MM.1S (cell line): ENCODE results near the gene SPESP1.

ENCODE experiments used
- DNase-seq: peaks from one replicate; pipeline ENCODE4 v3.0.0-alpha.2; 2015
- H2AFZ ChIP-seq: fragments of 300-600 bp; sonication (generic); 2 replicates; pipeline ENCODE4 v1.6.0; 2016; ENCODE audit warnings: antibody characterized with exemption, low read length
- H3F3A ChIP-seq: fragments of 300-600 bp; sonication (generic); 2 replicates; pipeline ENCODE4 v1.6.1; 2016; ENCODE audit warnings: mild to moderate bottlenecking, antibody characterized with exemption, low read length, moderate library complexity, mixed read lengths; ENCODE audit not compliant: insufficient read depth
- H3K27ac ChIP-seq: fragments of 300-600 bp; sonication (generic); 2 replicates; pipeline ENCODE4 v1.5.1; 2016; ENCODE audit warnings: mild to moderate bottlenecking, low read length
- H3K27me3 ChIP-seq: fragments of 300-600 bp; sonication (generic); replicated peaks from 2 replicates; pipeline ENCODE4 v1.6.0; 2016; ENCODE audit warnings: low read length; ENCODE audit not compliant: insufficient read depth
- H3K36me3 ChIP-seq: fragments of 300-600 bp; sonication (generic); replicated peaks from 2 replicates; pipeline ENCODE4 v1.6.1; 2016; ENCODE audit warnings: mild to moderate bottlenecking, low read length, mixed read lengths; ENCODE audit not compliant: insufficient read depth
- H3K4me1 ChIP-seq: fragments of 300-600 bp; sonication (generic); 2 replicates; pipeline ENCODE4 v1.6.1; 2016; ENCODE audit warnings: low read length, mixed read lengths
- H3K4me2 ChIP-seq: fragments of 300-600 bp; sonication (generic); 2 replicates; pipeline ENCODE4 v1.6.0; 2016; ENCODE audit warnings: low read depth, low read length
- H3K4me3 ChIP-seq: fragments of 300-600 bp; sonication (generic); 2 replicates; pipeline ENCODE4 v1.5.1; 2016; ENCODE audit warnings: low read length, mixed read lengths
- H3K79me2 ChIP-seq: fragments of 300-600 bp; sonication (generic); 2 replicates; pipeline ENCODE4 v1.6.1; 2016; ENCODE audit warnings: mixed run types, low read length, mixed read lengths
- H3K9ac ChIP-seq: fragments of 300-600 bp; sonication (generic); 2 replicates; pipeline ENCODE4 v1.6.1; 2016; ENCODE audit warnings: low read length, mixed read lengths
- H3K9me2 ChIP-seq: fragments of 300-600 bp; sonication (generic); replicated peaks from 2 replicates; pipeline ENCODE4 v1.6.1; 2016; ENCODE audit warnings: mild to moderate bottlenecking, low read length, mixed read lengths; ENCODE audit not compliant: insufficient read depth
- H3K9me3 ChIP-seq: fragments of 300-600 bp; sonication (generic); replicated peaks from 2 replicates; pipeline ENCODE4 v1.6.1; 2016; ENCODE audit warnings: mild to moderate bottlenecking, low read length, mixed read lengths; ENCODE audit not compliant: insufficient read depth
- H4K20me1 ChIP-seq: fragments of 300-600 bp; sonication (generic); 2 replicates; pipeline ENCODE4 v1.6.1; 2016; ENCODE audit warnings: mild to moderate bottlenecking, low read length, moderate library complexity, mixed read lengths; ENCODE audit not compliant: insufficient read depth
- CTCF ChIP-seq: fragments of 300-600 bp; sonication (generic); IDR thresholded peaks from 2 replicates; pipeline ENCODE4 v1.5.1; 2016; ENCODE audit warnings: antibody characterized with exemption, low read length, mixed read lengths
- EZH2 ChIP-seq: fragments of 300-600 bp; sonication (generic); optimal IDR thresholded peaks from 2 replicates; pipeline ENCODE3; 2017; ENCODE audit warnings: low read depth, mild to moderate bottlenecking, antibody characterized with exemption, low read length, mixed read lengths
- EZH2phosphoT487 ChIP-seq: fragments of 300-600 bp; sonication (generic); IDR thresholded peaks from 2 replicates; pipeline ENCODE4 v1.6.1; 2018; ENCODE audit warnings: antibody characterized with exemption, low read length

The SPESP1 gene

DNA sequence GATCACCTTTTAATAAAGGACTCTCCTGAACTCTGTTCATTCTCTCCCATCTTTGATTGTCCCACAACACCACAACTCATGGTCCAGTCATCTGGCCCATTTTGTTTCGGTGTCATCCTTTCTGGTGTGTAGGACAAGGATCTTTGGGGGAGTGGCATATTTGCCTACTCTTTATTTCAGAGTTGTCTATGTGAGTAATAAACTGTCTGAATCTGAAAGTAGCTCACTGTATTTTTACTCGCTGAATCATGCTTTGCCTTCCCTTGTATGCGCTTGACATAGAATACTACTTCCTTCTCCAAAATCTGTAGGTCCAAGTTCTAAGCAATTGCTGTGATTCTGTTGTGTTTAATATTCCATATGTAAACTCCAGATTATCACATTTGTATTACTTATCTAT, 54.3 kb downstream of the SPESP1 start:
- Histone ChIP-seq H3F3A (no peaks in the 10 kb centered on the region), H3K9me3 (no peaks in the 10 kb centered on the region), H3K9ac (no peak overlapping the region), H3K79me2 (no peaks in the 10 kb centered on the region), H2AFZ (no peak overlapping the region), H3K36me3 (no peaks in the 10 kb centered on the region), H3K4me1 (no peaks in the 10 kb centered on the region), H3K4me3 (no peak overlapping the region), H4K20me1 (no peaks in the 10 kb centered on the region), H3K9me2 (no peaks in the 10 kb centered on the region), H3K27me3 (no peaks in the 10 kb centered on the region), H3K4me2 (no peak overlapping the region), H3K27ac (no peak overlapping the region)
- TF ChIP-seq EZH2 (no peak), EZH2phosphoT487 (no peak), CTCF (no peak)
- no peak for DNase-seq

- no peak overlapping the region for H3K4me3 ChIP-seq
- no peak for TF ChIP-seq CTCF
- TF ChIP-seq EZH2 = no peak
- TF ChIP-seq EZH2phosphoT487 = no peak
Measured at GRCh38 chr15:68985361-68985891, 55.1 kb downstream of the SPESP1 start.

DNA sequence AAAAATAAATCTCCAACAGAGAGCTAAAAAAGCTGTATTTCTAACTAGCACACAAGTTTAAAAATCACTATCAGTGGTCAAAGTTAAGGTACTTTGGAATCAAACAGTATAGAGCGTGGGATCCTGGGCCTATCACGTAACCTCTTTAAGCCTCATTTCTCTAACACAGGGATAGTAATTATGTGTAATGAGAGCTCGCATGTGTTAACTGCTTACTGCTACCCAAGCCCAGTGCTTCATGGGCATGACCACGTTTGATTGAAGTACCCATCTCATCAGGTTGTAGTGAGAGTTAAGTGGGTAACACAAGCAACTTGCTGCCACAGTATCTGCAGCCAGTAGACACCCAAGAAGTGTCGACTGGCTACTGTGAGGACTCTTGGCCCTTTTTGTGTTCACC, 56.0 kb downstream of the SPESP1 start:
- Histone ChIP-seq H3K9ac (no peak overlapping the region), H3K79me2 (no peaks in the 10 kb centered on the region), H3F3A (no peaks in the 10 kb centered on the region), H3K4me1 (no peaks in the 10 kb centered on the region), H3K4me3 (no peak overlapping the region), H2AFZ (no peak overlapping the region), H3K4me2 (no peak overlapping the region), H3K9me3 (no peaks in the 10 kb centered on the region), H3K27ac (no peak overlapping the region), H3K27me3 (no peaks in the 10 kb centered on the region), H4K20me1 (no peaks in the 10 kb centered on the region), H3K36me3 (no peaks in the 10 kb centered on the region), H3K9me2 (no peaks in the 10 kb centered on the region)
- no peak for DNase-seq
- TF ChIP-seq CTCF (no peak), EZH2 (no peak), EZH2phosphoT487 (no peak)

More at GRCh38 chr15:68985361-68985891, 55.1 kb downstream of the SPESP1 start:
- H3K36me3 ChIP-seq = no peaks in the 10 kb centered on the region
- H3K4me1 ChIP-seq = no peaks in the 10 kb centered on the region
- H3K9me3 ChIP-seq = no peaks in the 10 kb centered on the region
- no peaks in the 10 kb centered on the region for H4K20me1 ChIP-seq
- H3F3A ChIP-seq = no peaks in the 10 kb centered on the region
- H3K9ac ChIP-seq = no peak overlapping the region
- H2AFZ ChIP-seq = no peak overlapping the region
- H3K27ac ChIP-seq = no peak overlapping the region
- H3K27me3 ChIP-seq = no peaks in the 10 kb centered on the region
- no peaks in the 10 kb centered on the region for H3K9me2 ChIP-seq
- no peak overlapping the region for H3K4me2 ChIP-seq
- H3K79me2 ChIP-seq = no peaks in the 10 kb centered on the region
- DNase-seq = no peak
